Muscle of back (tissue), 13 donors: ENCODE data around the gene CCDC137. TPM values are rescaled to one million over a fixed set of nuclear protein-coding genes. Genes with fewer than 3 reads are reported as not detected.
A peak's percentile ranks its signal among the peaks of the same experiment; 100 is the strongest.
"Not testable (repeated sequence)": the region's sequence is repeated elsewhere in the genome, so short reads cannot be mapped to it uniquely, and the experiment has no call there.

Experiments used
- DNase-seq, 3 donors: peaks; one replicate each; pipeline versions ENCODE4 v3.0.0 to v3.0.0-alpha.2; 2013
- long read RNA-seq, 9 donors: transcript quantifications; one replicate each; lab custom pipeline, GENCODE V29; 2026
- polyA plus RNA-seq, 10 donors: library from polyadenylated mRNA; unstranded; fragments of 120-200 nt; gene quantifications; one replicate each; pipeline ENCODE4 v1.2.1, GENCODE V29; 2013; ENCODE audit not compliant: insufficient read length in 10 of 10

Gene CCDC137
- polyA plus RNA-seq: 10 to 100 TPM in 9 of 10 donors, 1 to 10 TPM in 1; 8.8 to 16.1 (median 12.5) TPM
- long read RNA-seq, donor 1, partial matches to known transcripts: 0 of 2 reads
- long read RNA-seq, donor 1, other reads (novel, unspliced or antisense): 0 of 2 reads
- long read RNA-seq, donor 2, partial matches to known transcripts: 0 of 5 reads
- long read RNA-seq, donor 2, other reads (novel, unspliced or antisense): 0 of 5 reads
- long read RNA-seq, donor 3: 0 reads
- long read RNA-seq, donor 4, partial matches to known transcripts: 0 of 1 reads
- long read RNA-seq, donor 4, other reads (novel, unspliced or antisense): 0 of 1 reads
- long read RNA-seq, donor 5, partial matches to known transcripts: 44 of 51 reads
- long read RNA-seq, donor 5, other reads (novel, unspliced or antisense): 5 of 51 reads
- long read RNA-seq, donor 6, transcript CCDC137-201 (6 exons, 2,468 nt): major isoform, 9 of 9 reads
- long read RNA-seq, donor 6, partial matches to known transcripts: 0 of 9 reads
- long read RNA-seq, donor 6, other reads (novel, unspliced or antisense): 0 of 9 reads
- long read RNA-seq, donor 7, partial matches to known transcripts: 0 of 4 reads
- long read RNA-seq, donor 7, other reads (novel, unspliced or antisense): 0 of 4 reads
- long read RNA-seq, donor 8, partial matches to known transcripts: 0 of 4 reads
- long read RNA-seq, donor 8, other reads (novel, unspliced or antisense): 0 of 4 reads
- long read RNA-seq, donor 9: 0 reads

DNA sequence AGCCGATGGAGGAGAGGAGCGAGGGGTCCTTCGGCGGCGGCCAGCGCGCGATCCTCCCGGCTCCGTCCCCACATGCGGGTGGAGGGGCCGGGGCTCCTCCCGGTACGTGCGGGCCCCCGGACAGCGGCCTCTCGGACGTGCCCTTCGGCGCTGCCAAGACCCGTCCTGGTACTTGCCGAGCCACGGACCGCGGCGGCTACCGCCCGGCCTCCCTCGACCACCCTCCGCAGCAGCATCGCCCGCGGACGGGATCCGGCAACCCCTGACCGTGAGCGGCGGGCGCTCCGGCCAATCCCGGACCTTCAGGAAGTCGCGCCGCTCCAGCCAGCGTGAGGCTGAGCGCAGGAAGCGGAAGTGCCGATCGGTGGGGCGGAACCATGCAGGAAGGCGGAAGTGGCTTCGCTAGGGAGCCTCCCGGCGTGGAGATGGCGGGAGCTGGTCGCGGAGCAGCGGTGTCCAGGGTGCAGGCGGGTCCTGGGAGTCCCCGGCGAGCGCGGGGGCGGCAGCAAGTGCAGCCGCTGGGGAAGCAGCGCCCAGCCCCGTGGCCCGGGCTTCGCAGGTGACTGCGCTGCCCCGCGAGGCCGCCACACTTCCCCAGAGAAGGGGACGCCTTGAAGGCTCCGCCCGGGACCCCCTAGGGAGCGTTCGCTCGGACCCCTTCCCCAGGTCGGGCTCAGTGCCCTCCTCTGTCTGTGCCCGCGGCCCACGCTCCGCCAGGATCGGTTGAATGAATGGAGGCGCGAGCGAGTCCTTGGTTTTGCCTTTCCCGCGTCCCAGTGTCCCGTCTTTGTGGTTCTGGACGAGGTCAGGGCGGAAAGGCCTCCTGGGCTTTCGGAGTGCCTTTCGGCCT lies at the start of gene CCDC137, which contains the start of gene OXLD1:
Gene CCDC137, plus strand, starts transcription at position 396 of the 850 bp plus-strand sequence. Its CDS starts 30 bp downstream, at position 426.
Gene OXLD1, minus strand, starts transcription at position 264 of the 850 bp plus-strand sequence. Its CDS starts 28 bp downstream, at position 236.
- DNase-seq: peak; percentile 96 to 98 (median 97)

GRCh38 chr17:81616877-81617276 lies 49.7 kb upstream of the CCDC137 start:
- DNase-seq: no peak

- DNase-seq: not testable (repeated sequence)
Measured at GRCh38 chr17:81618307-81618706, 48.2 kb upstream of the CCDC137 start.

DNA sequence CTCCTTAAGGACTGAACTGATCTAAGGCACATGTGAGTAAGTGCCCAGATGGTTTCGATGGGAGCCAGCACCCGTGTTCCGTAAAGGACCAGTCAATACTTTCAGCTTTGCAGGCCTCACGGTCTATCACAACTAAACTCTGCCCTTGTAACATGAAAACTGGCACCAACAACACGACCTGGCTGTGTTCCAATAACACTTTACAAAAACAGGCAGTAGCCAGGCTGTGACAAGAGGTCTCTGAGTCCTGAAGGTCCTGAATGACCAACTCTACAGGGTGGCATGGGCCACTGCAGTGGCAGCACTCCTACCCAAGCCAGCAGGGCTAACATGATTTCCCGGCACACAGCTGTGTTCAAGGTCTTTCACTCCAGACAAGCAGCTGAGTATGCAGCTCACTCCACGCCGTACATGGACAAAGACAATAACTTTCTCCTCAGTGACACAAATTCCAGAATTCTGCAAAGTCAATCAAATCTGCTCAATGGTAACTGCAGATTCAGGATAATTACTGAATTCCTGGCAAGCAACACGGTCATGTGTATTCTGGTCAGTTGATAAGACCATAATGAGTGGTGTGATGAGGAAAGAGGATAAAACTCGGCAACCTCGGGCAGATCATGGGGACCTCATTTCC lies 44.9 kb upstream of the CCDC137 start:
- DNase-seq: no peak

DNA sequence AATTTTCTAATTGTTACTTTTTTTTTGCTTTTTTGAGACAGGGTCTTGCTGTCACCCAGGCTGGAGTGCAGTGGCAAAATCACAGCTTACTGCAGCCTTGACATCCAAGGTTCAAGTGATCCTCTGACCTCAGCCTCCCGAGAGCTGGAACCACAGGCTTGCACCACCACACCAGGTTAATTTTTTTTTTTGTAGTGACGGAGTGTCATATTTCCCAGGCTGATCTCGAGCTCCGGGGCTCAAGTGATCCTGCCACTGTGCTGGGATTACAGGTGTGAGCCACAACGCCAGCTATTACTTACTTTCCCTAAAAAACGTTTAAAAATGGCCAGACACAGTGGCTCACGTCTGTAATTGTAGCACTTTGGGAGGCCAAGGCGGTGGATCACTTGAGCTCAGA lies 36.3 kb upstream of the CCDC137 start:
- DNase-seq: no peak

DNA sequence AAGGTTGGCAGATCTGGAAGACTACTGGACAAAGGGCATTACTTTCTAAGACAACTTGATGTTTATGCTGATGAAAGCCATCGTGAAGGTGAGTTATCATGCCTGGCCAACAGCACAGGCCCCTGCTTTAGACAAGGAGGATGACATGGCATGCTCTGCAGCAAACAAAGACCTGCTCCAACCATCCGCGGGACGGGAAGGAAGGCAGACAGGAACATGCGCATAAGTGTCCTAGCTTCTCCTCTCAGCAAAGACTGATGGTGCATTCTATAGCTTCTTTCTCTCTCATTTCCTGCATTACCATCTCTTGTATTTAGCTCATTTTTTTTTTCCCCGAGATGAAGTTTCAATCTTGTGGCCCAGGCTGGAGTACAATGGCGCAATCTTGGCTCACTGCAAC lies 35.1 kb upstream of the CCDC137 start:
- DNase-seq: no peak

DNA sequence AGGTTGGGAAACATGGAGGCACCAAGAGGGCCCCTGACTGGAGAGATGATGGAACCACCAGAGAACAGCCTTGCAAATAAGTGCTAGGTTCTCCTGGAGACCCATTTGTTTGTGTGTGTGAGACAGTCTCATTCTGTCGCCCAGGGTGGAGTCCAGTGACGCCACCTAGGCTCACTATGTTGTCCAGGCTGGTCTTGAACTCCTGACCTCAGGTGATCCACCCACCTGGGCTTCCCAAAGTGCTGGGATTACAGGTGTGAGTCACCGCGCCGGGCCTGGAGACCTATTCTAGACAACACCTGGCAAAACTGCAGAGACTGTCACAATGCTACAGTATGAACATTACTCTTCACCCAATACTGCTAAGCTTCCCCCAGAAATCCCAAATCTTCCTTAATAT lies 31.1 kb upstream of the CCDC137 start:
- DNase-seq: no peak

DNA sequence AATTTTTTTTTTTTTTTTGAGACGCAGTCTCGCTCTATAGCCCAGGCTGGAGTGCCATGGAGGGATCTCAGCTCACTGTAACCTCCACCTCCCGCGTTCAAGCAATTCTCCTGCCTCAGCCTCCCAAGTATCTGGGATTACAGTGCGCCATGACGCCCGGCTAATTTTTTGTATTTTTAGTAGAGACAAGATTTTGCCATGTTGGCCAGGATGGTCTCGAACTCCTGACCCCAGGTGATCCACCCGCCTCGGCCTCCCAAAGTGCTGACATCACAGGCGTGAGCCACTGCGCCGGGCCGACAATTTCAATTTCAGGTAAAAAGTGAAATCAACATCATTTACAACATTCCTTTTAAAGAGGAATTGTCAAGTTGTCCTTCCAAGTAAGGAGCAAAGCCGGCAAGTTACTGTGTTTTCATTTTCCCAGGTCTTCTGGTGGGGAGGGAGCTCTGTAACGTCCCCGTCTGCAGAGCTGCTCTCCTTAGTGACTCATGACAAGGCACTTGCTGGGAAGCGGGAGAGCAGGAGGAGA lies 30.5 kb upstream of the CCDC137 start:
- no peak for DNase-seq

DNA sequence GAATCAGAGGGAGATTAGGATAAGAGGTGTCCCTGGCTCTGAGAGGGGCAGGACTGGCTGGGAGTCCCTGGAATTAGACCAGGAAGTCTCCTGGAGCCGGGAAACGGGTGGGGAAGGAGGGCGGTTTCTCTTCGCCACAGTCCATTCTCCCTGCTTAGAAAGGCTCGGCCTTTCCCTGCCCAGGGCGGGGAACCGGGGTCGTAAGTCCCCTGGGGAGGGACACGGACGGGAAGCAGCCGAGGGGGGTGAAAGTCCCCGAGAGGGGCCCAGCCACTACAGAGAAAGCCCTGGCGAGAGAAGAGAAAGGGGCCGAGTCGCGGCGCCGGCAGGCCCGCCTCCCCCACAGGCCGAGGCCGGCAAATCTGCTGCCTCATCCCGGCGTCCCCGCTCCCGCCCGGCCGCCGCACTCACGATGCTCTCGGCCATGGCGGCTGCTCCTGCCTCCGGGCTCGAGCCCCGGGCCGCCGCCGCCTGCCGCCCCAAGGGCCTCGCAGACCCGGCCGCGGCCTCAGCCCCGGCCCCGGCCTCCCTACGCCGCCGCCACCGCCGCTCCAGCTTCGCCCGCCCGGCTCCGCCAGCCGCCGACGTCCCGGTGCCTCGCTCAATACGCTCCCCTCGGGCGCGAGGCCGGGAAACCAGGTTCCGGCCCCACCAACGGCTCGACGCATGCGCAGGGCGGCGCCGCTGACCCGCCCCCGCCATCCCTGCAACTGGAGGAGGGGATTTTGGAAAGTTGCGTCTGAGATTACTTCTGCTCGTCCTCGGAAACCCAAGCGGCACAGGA lies 29.8 kb upstream of the CCDC137 start, which contains the start of the genes NPLOC4 and TSPAN10:
Gene NPLOC4, minus strand, starts transcription at position 608 of the 784 bp plus-strand sequence. Its CDS starts 182 bp downstream, at position 426.
Gene TSPAN10, plus strand, starts transcription at position 692 of the 784 bp plus-strand sequence. CDS start 5,217 bp downstream, outside the sequence.
- DNase-seq: peak; percentile 87 to 95 (median 93)

GRCh38 chr17:81638683-81639082 lies 27.9 kb upstream of the CCDC137 start:
- DNase-seq: no peak

GRCh38 chr17:81640011-81640410 lies 26.5 kb upstream of the CCDC137 start:
- DNase-seq: no peak

- DNase-seq: no peak
Measured at GRCh38 chr17:81641825-81642489, 24.6 kb upstream of the CCDC137 start.

GRCh38 chr17:81644496-81644895 lies 22.0 kb upstream of the CCDC137 start:
- no peak for DNase-seq

DNA sequence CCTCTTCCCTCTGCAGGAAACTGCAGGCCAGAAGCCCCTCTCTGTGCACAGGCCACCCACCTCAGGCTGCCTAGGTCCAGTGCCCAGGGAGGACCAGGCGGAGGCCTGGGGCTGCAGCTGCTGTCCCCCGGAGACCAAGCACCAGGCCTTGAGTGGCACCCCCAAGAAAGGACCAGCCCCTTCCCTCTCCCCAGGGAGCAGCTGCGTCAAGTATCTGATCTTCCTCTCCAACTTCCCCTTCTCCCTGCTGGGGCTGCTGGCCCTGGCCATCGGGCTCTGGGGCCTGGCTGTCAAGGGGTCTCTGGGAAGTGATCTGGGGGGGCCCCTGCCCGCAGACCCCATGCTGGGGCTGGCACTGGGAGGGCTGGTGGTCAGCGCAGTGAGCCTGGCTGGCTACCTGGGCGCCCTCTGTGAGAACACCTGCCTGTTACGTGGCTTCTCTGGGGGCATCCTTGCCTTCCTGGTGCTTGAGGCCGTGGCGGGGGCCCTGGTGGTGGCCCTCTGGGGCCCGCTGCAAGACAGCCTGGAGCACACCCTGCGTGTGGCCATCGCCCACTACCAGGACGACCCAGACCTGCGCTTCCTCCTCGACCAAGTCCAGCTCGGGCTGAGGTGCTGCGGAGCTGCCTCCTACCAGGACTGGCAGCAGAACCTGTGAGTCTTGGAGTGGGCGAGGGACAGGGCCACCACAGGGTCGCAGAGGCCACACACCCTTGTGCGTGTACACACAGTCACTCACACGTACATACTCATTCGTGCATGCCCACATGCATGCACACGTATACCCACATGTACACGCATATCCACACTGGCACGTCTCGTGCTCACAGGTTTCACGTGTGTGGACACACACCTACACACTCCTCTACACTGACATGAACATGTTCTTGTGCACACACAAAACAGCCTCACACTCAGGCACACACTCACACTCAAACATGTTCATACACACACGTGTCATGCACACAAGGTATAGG lies 21.3 kb upstream of the CCDC137 start:
- no peak for DNase-seq

GRCh38 chr17:81646869-81647600 lies 19.5 kb upstream of the CCDC137 start:
- no peak for DNase-seq

DNA sequence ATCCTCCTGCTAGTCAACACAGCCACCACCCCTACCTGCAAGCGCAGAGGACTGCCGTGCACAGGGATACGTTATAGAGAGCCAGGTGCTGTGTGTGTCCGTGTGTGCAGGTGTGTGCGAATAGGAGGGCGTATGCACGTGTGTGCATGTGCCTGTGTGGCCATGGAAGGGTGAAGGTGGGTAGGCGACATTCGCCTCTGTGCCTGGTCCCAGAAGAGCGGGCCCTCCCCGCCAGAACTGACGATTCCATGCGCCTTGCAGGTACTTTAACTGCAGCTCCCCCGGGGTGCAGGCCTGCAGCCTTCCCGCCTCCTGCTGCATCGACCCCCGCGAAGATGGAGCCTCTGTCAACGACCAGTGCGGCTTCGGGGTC lies 18.9 kb upstream of the CCDC137 start:
- DNase-seq: no peak

DNA sequence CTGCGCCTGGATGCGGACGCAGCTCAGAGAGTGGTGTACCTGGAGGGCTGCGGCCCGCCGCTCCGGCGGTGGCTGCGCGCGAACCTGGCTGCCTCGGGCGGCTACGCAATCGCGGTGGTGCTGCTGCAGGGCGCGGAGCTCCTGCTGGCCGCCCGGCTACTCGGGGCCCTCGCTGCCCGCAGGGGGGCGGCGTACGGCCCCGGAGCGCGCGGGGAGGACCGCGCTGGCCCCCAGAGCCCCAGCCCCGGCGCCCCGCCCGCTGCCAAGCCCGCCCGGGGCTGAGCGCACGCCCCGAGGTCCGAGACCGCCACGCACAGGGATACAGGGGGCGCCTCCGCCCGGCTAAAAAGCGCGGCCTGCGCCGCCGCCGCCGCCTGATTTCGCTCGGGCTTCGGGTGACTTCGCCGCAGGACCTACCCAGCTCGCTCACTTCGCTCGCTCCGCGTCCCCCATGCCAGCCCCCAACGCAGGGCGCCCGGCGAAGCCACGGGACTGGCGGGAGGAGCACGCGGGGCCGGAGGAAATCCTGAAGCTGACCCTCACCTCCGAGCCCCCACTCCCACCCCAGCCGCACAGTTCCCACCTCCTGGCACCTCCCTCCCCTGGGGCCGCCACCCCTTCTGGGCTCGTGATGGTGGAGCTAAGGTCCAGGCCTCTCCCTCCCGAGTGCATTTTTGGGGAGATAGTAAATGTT lies 18.4 kb upstream of the CCDC137 start:
- DNase-seq: no peak
